GM21528 (cell line): ENCODE data around the gene KRTAP10-9.
"Not testable (repeated sequence)": the region's sequence is repeated elsewhere in the genome, so short reads cannot be mapped to it uniquely, and the experiment has no call there.

Experiments
- ATAC-seq: cut with Tn5 transposase; IDR thresholded peaks from one replicate; pipeline ENCODE4 v1.9.1; 2021; ENCODE audit warnings: mild to moderate bottlenecking, moderate library complexity; ENCODE audit not compliant: unreplicated experiment, low FRiP score

KRTAP10-9 gene

DNA sequence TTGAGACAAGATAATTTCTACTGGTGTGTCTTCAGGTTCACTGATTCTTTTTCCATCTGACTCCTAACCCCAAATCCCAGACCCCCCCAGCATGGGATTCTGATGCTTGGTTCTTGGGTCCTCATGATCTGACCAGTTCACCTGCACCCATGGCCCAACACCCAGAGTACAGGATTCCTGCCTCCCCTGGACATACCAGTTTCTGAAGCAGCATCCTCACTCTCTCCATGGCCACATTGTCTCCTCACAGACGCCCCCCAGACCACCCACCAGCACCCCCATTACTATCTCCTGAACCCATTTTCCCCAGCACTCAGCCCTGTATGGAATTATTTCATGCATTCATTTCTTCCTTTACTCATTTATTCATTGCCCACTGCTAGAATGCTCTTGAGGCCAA is 30.0 kb downstream of the KRTAP10-9 start:
- no peak for ATAC-seq

DNA sequence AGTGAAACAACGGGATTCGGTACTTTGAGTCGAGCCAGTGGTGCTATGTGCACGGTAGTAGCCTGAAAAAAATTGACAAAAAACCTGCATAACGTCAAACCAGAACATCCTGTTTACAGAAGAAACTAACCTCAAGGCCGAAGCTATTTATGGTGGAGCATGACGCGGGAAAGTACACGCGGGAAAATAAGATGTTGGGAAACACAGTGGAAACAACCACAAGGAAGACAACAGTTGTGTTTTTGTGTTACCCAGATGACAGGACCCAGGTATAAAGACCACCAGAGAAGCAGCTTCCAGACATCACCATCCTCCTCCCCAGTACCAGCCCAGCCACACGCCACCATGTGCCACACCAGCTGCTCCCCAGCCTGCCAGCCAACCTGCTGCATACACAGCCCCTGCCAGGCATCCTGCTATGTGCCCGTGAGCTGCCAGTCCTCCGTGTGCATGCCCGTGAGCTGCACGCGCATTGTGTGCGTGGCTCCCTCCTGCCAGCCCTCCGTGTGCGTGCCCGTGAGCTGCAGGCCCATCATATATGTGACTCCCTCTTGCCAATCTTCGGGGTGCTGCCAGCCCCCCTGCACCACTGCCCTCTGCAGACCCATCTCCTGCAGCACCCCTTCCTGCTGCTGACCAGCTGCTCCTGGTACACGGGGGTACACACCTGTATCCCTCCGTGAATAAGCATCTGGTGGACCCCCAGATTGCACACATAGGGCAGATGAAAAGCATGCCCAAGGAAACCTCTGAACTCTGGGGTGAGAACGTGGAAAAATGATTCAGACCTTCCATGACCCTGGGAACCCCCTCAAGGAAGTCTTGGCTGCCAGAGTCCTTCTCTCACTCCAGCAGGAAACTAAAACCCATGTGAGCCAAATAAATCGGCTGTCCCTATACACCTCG is 31.0 kb downstream of the KRTAP10-9 start, which contains the start of gene KRTAP12-3:
TSS of gene KRTAP12-3 (plus strand) at position 298 of the 906 bp plus-strand sequence. CDS start at position 346, 48 bp downstream.
- ATAC-seq = no peak

DNA sequence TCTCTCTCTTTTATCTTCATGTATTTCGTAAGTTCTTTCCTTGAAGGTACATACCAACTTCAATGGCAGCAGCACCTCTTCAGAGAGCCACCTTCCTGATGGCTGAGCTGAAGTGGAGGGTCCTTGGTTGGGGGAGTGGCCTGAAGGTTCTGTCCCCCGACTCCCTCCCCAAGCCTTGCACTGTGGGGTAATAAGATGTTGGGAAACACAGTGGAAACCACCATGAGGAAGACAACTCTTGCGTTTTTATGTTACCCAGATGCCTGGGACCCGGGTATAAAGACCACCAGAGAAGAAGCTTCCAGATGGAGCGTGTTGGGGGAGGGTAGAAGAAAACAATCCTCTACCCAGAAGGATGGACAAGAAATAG is 31.6 kb downstream of the KRTAP10-9 start:
- no peak for ATAC-seq

DNA sequence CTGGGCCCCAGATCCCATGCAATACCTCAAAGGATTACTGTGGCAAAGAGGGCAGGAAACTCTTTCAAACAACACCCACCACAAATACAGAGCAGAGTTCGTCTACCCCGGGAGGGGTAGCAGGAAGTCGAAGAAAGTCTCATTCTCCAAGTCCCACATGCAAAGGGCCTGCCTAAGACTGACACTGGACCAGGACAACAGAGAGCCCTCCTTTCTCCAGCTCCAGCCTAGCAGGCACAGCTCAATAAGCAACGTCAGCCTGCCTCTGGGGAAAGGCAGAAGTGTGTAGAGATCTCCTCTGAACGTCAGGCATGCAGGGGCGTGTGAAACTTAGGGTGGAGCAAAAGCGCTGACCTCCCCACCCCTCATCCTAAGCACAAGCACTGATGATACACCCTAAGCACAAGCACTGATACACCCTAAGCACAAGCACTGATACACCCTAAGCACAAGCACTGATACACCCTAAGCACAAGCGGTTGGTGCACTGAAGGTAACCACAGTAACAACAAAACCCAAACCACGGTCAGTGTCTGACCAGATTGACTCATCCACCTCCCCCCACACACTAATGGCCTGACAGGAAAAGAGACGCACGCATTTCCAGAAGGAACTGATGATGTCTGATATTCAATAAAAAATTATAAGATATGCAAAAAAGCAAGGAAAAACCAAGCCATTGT is 32.2 kb downstream of the KRTAP10-9 start:
- no peak for ATAC-seq

DNA sequence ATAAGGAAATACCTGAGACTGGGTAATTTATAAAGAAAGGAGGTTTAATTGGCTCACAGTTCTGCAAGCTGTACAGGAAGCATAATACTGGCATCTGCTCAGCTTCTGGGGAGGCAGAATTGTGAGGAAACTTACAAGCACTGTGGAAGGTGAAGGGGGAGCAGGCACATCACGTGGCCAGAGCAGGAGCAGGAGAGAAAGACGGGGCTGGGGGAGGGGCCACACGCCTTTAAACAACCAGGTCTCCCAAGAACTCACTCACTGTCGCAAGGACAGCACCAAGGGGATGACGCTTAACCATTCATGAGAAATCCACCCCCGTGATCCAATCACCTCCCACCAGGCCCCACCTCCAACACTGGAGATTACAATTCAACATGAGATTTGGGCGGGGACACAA is 34.7 kb downstream of the KRTAP10-9 start:
- not testable (repeated sequence) for ATAC-seq

DNA sequence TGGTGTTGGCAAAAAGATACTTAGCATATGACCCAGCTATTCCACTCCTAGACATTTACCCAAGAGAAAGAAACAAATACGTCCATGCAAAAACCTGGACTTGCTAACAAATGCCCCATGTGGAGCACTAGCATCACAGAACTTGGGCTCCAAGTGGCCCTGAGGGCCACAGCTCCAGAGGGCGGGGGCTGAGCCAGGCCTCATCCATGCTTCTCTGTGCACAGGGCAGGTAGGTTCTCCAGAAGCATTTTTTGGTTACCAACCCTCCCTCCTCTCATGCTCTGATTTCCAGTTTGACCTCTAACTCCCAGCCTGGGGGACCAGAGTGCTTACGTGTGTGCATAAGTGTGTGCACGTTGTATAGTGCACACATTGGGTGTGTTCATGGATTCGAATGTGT is 37.8 kb downstream of the KRTAP10-9 start:
- ATAC-seq = no peak

DNA sequence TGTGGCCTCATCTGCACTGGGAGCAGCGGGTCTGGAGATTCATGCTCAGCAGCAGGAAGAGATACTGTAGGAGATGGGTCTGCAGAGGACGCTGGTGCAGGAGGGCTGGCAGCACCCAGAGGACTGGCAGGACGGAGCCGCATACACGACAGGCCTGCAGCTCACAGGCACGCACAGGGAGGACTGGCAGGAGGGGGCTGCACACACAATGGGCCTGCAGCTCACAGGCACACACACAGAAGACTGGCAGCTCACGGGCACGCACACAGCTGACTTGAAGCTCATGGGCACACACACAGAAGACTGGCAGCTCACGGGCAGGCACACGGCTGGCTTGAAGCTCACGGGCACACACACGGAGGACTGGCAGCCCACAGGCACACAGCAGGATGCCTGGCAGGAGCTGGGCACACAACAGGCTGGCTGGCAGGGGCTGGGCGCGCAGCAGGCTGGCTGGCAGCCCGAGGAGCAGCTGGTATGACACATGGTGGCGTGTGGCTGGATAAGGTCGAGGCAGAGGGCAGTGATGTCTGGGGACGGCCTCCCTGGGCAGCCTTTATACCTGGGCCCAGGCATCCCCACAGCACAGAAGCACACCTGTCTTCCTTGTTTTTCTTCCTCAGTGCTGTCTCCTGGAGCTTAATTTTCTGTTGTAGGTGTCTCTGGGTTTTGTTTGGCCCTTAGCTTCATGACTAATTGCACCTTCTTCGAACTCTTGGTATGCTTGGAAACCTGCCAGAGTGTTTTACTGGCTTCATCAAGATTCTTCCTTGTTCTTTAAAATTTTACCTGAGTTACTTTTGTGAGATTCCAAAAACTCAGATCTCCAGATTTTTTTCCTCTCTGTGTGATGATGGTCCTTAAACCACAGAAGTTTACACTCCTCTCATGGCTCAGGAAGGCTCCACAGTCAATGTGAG is 39.8 kb downstream of the KRTAP10-9 start, which contains the start of gene KRTAP12-2:
TSS of gene KRTAP12-2 (minus strand) at position 527 of the 920 bp plus-strand sequence. CDS start at position 486, 41 bp downstream.
- no peak for ATAC-seq

DNA sequence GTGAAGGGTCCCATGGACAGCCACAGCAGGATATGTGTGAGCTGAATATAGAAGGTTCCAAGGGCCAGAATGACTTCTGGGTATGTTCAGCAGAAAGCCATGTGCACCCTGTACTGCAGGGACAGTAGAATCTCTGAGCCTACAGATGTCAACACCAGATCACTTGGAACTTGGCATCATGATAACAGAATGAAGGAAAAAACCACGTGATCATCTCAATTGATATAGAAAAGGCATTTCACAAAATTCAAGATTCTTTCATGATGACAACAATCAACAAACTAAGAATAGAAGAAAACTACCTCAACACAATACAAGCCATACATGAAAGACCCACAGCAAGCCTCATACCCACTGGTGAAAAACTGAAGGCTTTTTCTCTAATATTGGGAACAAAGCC is 40.7 kb downstream of the KRTAP10-9 start:
- ATAC-seq = no peak

DNA sequence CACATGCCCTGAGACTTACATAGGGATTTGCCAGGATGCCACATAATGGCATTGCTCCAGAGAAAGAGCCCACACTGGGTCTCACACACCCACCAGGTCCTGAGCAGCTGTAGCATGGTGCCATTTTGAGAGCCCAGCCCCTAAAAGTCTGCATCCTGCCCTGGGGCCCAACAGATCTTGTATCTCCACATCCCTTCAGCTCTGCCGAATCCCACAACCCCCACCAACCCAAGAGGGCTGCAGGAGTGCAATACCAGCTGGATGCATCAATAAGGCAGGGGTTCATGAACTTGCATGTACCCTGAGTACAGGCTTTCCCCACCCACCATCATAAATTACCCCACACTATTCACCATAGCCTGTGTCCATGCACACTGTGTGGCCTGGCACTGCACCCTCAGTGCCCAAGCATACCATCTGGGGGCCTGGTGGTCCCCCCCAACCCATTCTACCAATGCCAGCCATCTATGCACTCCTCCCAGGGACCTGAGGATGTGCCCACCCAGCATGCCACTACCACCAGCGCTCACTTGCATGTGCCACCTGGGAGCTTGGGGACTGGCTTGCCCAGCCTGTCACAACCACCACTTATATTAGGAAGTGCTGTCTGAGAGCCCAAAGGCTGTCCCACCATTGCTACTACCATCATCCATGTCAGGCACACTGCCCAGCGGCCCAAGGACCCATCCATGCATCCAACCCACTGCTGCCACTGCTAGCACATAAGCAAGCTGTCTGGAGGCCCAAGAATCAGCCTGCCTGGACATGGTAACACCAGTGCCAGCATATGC is 43.9 kb downstream of the KRTAP10-9 start:
- ATAC-seq = no peak

DNA sequence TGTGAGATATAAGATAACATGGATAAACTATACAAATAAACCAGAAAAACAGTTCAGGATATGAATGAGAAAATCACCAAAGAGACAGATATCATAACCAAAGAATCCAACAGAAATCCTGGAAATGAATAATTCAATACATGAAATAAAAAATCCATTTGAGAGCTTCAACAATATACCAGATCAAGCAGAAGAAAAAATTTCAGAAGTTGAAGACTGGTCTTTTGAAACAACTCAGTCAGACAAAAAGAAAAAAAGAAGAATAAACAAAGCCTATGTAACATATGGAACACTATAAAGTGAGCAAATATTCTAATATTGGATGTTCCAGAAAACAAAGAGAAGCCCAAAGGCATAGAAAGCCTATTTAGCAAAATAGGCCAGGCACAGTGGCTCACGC is 45.0 kb downstream of the KRTAP10-9 start:
- no peak for ATAC-seq

DNA sequence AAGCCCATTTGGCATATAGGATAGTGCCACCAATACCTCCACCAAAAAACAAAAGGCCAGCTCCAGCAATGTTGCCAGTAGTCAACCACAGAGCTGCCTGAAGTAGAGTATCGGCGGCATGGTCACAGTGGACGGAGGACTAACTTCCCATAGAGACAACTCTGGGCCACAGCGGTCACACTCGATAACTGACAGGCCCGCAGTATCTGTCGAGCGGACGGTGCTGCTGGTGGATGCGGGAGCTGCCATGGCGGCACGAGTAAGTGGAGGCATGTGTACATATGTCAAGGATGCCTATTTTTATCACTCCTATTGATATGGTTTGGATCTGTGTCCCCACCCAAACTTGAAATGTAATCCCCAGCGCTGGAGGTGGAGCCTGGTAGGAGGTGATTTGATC is 51.0 kb downstream of the KRTAP10-9 start:
- ATAC-seq = no peak
